ENCODE measurements around the gene CD84.
"Not testable (repeated sequence)": the region's sequence is repeated elsewhere in the genome, so short reads cannot be mapped to it uniquely, and the experiment has no call there.

DNA sequence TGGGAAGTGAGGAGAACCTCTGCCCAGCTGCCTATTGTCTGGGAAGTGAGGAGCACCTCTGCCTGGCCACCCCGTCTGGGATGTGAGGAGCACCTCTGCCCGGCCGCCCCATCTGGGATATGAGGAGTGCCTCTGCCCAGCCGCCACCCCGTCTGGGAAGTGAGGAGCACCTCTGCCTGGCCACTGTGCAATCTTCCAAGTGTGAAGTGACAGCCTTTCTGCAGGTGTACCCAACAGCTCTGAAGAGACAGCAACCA is 46.8 kb downstream of the CD84 start:
- TF ChIP-seq, protein P1, sequence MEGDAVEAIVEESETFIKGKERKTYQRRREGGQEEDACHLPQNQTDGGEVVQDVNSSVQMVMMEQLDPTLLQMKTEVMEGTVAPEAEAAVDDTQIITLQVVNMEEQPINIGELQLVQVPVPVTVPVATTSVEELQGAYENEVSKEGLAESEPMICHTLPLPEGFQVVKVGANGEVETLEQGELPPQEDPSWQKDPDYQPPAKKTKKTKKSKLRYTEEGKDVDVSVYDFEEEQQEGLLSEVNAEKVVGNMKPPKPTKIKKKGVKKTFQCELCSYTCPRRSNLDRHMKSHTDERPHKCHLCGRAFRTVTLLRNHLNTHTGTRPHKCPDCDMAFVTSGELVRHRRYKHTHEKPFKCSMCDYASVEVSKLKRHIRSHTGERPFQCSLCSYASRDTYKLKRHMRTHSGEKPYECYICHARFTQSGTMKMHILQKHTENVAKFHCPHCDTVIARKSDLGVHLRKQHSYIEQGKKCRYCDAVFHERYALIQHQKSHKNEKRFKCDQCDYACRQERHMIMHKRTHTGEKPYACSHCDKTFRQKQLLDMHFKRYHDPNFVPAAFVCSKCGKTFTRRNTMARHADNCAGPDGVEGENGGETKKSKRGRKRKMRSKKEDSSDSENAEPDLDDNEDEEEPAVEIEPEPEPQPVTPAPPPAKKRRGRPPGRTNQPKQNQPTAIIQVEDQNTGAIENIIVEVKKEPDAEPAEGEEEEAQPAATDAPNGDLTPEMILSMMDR (IDR thresholded peaks at IDR 0.05) = not testable (repeated sequence)
- TF ChIP-seq POLR2A (IDR thresholded peaks at IDR 0.05) = not testable (repeated sequence)
